Placental epithelial cell (primary cell): ENCODE measurements around the gene C17orf100. TPM values are rescaled to one million over a fixed set of nuclear protein-coding genes. Genes with fewer than 3 reads are reported as not detected.

Experiments
- small RNA-seq: library from RNA; depleted of rRNA; stranded (forward); fragments of <200 nt; gene quantifications from one replicate; pipeline ENCODE3, GENCODE V24; 2012
- total RNA-seq: library from RNA; depleted of rRNA; stranded (reverse); fragments of >200 nt; gene quantifications from 2 replicates; pipeline ENCODE4 v1.2.3, GENCODE V29; 2012

Gene C17orf100
- 0.43 and 2.0 TPM in 2 replicates for total RNA-seq

GRCh38 chr17:6651354-6651918 is at the start of gene C17orf100, which contains the start of gene MED31:
C17orf100 (plus strand) TSS chr17:6651762; CDS start chr17:6651914, 152 bp downstream.
MED31 (minus strand) TSS chr17:6651605; CDS start chr17:6651528, 77 bp downstream.

GRCh38 chr17:6640536-6641246 is 10.9 kb upstream of the C17orf100 start, which contains the start of the genes KIAA0753 and TXNDC17:
KIAA0753 (minus strand) TSS chr17:6640711; CDS start chr17:6635103, 5,608 bp downstream.
TXNDC17 (plus strand) TSS chr17:6641060; CDS start chr17:6641083, 23 bp downstream.

Small RNAs within 50 kb of the gene (small RNA-seq; reads per million reads assigned to genes)
- gene MIR4520-1, result not detected

Other genes starting within 250 kb of the C17orf100 start
- gene AIPL1, start 216.6 kb upstream of the C17orf100 start, total RNA-seq, result not detected in 2 replicates
- gene PIMREG, start 207.3 kb upstream of the C17orf100 start, total RNA-seq, result 3.1 and 10.8 TPM in 2 replicates
- 1.7 and 2.0 TPM in 2 replicates for gene PITPNM3, start 95.2 kb upstream of the C17orf100 start, total RNA-seq
- gene KIAA0753, start 11.1 kb upstream of the C17orf100 start, total RNA-seq, result 12.9 and 17.7 TPM in 2 replicates
- 53.0 and 124 TPM in 2 replicates for gene TXNDC17, start 10.7 kb upstream of the C17orf100 start, total RNA-seq
- 6.3 and 6.8 TPM in 2 replicates for gene MED31, start 157 bp upstream of the C17orf100 start, total RNA-seq
- 0.65 TPM in 1 of 2 replicates, not detected in the other for gene SLC13A5, start 61.6 kb downstream of the C17orf100 start, total RNA-seq
- gene XAF1, start 104.3 kb downstream of the C17orf100 start, total RNA-seq, result 0.22 and 0.39 TPM in 2 replicates
- not detected in 2 replicates for gene FBXO39, start 124.5 kb downstream of the C17orf100 start, total RNA-seq
- not detected in 2 replicates for gene TEKT1, start 180.0 kb downstream of the C17orf100 start, total RNA-seq